ENCODE data around the gene C2CD2L.

- TF ChIP-seq CTCF (IDR thresholded peaks at IDR 0.05) (no peak), POLR2A (IDR thresholded peaks at IDR 0.05) (no peak)
These were observed 45.5 kb downstream of the C2CD2L start for GRCh38 chr11:119152604-119153003.
